Effector memory CD4-positive, alpha-beta T cell (primary cell): ENCODE results near the gene GREB1.

Source experiments
- DNase-seq, 3 donors: peaks; one replicate each; pipeline ENCODE4 v3.0.0-alpha.2; 2020
- H3K27ac ChIP-seq: 2 replicates; pipeline ENCODE4 v1.7.0; 2013; ENCODE audit warnings: mild to moderate bottlenecking, low read length, moderate library complexity; ENCODE audit not compliant: insufficient read depth, poor library complexity, severe bottlenecking
- H3K27me3 ChIP-seq: replicated peaks from 2 replicates; pipeline ENCODE4 v1.7.0; 2013; ENCODE audit warnings: mild to moderate bottlenecking, low read length; ENCODE audit not compliant: insufficient read depth, control insufficient read depth, poor library complexity, severe bottlenecking
- H3K36me3 ChIP-seq: 2 replicates; pipeline ENCODE4 v1.7.0; 2013; ENCODE audit warnings: mild to moderate bottlenecking, low read length, moderate library complexity; ENCODE audit not compliant: control insufficient read depth, insufficient read depth
- H3K4me1 ChIP-seq: 2 replicates; pipeline ENCODE4 v1.7.0; 2013; ENCODE audit warnings: low read length, mild to moderate bottlenecking; ENCODE audit not compliant: control insufficient read depth, insufficient read depth, poor library complexity, severe bottlenecking
- H3K4me3 ChIP-seq: 2 replicates; pipeline ENCODE4 v1.7.0; 2013; ENCODE audit warnings: low read length, low read depth, mild to moderate bottlenecking; ENCODE audit not compliant: insufficient read depth, poor library complexity, severe bottlenecking
- H3K9me3 ChIP-seq: 2 replicates; pipeline ENCODE4 v1.7.0; 2013; ENCODE audit warnings: mild to moderate bottlenecking, low read length, moderate library complexity; ENCODE audit not compliant: control insufficient read depth

Gene GREB1

DNA sequence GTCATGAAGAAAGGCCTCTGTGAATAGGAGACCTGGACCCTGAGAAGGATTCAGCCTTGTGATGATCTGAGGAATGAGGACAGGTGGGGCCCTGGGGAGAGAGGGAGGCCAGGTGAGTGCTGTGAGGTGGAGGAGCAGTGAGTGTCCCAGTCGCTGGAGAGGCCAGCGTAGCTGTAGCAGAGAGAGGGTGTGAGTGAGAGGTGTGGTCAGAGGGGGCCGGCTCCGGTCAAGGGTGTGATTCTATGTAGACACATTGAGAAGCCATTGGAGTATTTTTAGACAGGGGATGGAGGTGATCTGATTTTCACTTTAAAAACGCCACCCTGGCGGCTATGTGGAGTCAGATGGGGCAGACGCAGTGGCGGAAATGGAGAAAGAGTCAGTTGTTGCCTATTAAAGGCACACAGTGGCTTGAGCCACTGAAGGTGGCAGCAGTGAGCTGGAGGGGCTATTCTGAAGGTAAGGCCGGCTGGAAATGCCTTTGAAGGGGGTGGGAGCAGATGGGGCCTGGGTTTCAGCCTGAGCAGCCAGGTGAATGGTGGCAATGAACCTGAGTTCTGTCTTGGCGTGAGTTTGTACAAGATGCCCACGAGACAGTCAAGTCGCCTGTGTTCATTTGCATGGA, 55.6 kb downstream of the GREB1 start:
- Histone ChIP-seq H3K27me3 (no peaks in the 10 kb centered on the region), H3K4me3 (no peak overlapping the region), H3K9me3 (no peaks in the 10 kb centered on the region), H3K36me3 (no peaks in the 10 kb centered on the region), H3K27ac (no peak overlapping the region), H3K4me1 (no peaks in the 10 kb centered on the region)
- DNase-seq, result no peak

GRCh38 chr2:11590193-11590592, 56.3 kb downstream of the GREB1 start:
- Histone ChIP-seq H3K27me3 (no peaks in the 10 kb centered on the region), H3K4me1 (no peaks in the 10 kb centered on the region), H3K36me3 (no peaks in the 10 kb centered on the region), H3K27ac (no peak overlapping the region), H3K9me3 (no peaks in the 10 kb centered on the region), H3K4me3 (no peak overlapping the region)
- no peak for DNase-seq

DNA sequence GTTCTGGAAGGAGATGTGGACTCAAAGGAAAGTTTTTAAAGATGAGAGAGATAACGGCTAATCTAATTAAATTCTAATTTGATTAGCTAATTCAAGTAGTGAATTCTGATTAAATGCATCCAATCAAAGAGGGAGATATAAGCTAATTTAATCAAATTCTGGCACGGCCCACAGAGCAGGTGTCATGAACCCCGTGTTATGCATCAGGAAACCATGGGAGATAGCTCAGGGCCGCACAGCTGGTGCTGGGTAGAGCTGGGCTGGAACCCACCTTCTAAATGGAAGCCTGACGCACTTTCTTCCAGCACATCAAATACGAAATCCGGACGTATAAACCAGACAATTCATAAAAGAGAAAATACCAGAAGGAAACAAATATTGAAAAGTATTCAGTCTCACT, 57.2 kb downstream of the GREB1 start:
- Histone ChIP-seq H3K9me3 (no peaks in the 10 kb centered on the region), H3K27me3 (no peaks in the 10 kb centered on the region)

GRCh38 chr2:11592671-11593574, 59.1 kb downstream of the GREB1 start:
- Histone ChIP-seq H3K4me1 (no peaks in the 10 kb centered on the region), H3K27ac (no peak overlapping the region), H3K27me3 (no peaks in the 10 kb centered on the region), H3K4me3 (no peak overlapping the region), H3K36me3 (no peaks in the 10 kb centered on the region), H3K9me3 (no peaks in the 10 kb centered on the region)
- DNase-seq, result no peak

More for the DNA sequence above, 57.2 kb downstream of the GREB1 start:
- no peaks in the 10 kb centered on the region for H3K4me1 ChIP-seq
- no peak for DNase-seq
- H3K27ac ChIP-seq, result no peak overlapping the region
- H3K4me3 ChIP-seq, result no peak overlapping the region
- no peaks in the 10 kb centered on the region for H3K36me3 ChIP-seq

DNA sequence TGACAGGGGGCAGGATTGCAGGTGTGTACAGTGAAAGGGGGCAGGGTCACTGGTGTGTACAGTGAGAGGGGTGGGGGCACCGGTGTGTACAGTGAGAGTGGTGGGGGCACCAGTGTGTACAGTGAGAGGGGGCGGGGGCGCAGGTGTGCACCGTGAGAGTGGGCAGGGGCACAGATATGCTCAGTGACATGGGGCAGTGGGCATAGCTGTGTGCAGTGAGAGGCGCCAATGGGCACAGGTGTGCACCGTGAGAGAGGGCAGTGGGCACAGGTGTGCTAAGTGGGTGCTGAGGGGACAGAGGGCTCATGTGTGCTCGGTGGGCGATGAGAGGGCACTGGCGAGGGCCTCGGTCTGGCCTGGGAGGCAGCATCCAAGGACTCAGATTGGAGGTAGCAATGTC, 63.0 kb downstream of the GREB1 start:
- Histone ChIP-seq H3K9me3 (no peaks in the 10 kb centered on the region), H3K27me3 (no peaks in the 10 kb centered on the region), H3K4me1 (no peaks in the 10 kb centered on the region), H3K4me3 (no peak overlapping the region), H3K36me3 (no peaks in the 10 kb centered on the region), H3K27ac (no peak overlapping the region)
- DNase-seq, result no peak

DNA sequence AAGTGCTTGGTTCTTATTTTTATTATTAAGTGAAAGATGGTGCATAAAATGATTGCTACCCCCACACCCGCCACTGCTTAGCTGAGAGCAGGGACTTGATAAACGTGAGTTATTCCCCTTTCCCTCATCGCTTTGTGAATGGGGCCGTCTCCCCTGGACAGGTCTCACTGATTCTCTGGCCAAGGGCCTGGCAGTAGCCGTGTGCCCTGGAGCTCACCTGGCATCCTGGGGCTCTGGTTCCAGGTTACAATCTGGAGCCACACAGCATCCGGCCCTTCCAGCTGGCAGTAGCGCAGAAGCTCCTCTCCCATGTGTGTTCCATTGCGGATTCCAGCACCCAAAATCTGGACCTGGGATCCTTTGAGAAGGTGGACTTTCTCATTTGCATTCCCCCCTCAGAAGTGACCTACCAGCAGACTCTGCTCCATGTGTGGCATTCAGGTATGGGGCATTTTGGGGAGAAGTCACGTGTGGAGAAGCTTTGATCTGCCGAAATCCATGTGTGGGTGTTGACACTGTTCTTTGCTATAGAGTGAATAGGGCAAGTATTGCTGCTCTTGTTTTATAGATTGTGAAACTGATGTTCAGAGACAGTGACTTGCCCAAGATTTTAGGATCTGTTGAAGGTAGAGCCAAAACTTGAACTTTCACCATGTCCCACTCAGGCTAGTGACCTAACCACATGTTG, 63.8 kb downstream of the GREB1 start:
- Histone ChIP-seq H3K9me3 (no peaks in the 10 kb centered on the region), H3K27me3 (no peaks in the 10 kb centered on the region), H3K4me1 (no peaks in the 10 kb centered on the region), H3K27ac (no peak overlapping the region), H3K4me3 (no peak overlapping the region), H3K36me3 (no peaks in the 10 kb centered on the region)
- no peak for DNase-seq

DNA sequence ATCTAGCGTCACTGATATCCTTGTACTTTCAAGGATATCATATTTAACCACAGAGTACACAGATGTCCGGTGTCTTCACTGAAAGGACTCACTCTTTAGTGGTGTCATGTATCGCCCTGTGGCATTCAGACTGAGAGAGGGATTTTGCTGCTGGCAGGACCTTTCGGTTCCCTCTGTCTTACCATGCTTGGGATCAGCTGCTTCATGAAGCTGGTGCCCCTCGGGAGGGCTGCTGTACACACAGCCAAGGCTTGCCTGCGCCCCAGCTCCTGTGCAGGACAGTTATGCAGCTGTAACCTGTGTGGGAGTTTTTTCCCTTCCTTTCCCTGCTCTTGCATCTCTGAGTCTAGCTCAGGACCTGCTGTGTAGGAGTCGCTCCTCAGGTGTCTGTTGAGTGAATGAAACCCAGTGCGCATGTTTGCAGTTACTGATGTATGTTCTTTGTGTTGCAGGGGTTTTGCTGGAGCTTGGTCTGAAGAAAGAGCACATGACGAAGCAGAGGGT, 64.4 kb downstream of the GREB1 start:
- no peaks in the 10 kb centered on the region for H3K4me1 ChIP-seq
- no peaks in the 10 kb centered on the region for H3K36me3 ChIP-seq
- H3K27ac ChIP-seq, result no peak overlapping the region
- H3K27me3 ChIP-seq, result no peaks in the 10 kb centered on the region
- H3K9me3 ChIP-seq, result no peaks in the 10 kb centered on the region
- H3K4me3 ChIP-seq, result no peak overlapping the region
- DNase-seq, result no peak

- no peak overlapping the region for H3K4me3 ChIP-seq
- no peak overlapping the region for H3K27ac ChIP-seq
- DNase-seq, result no peak
- H3K27me3 ChIP-seq, result no peaks in the 10 kb centered on the region
- H3K9me3 ChIP-seq, result no peaks in the 10 kb centered on the region
- no peaks in the 10 kb centered on the region for H3K36me3 ChIP-seq
- H3K4me1 ChIP-seq, result no peaks in the 10 kb centered on the region
Measured at GRCh38 chr2:11602563-11603204, 68.8 kb downstream of the GREB1 start.

DNA sequence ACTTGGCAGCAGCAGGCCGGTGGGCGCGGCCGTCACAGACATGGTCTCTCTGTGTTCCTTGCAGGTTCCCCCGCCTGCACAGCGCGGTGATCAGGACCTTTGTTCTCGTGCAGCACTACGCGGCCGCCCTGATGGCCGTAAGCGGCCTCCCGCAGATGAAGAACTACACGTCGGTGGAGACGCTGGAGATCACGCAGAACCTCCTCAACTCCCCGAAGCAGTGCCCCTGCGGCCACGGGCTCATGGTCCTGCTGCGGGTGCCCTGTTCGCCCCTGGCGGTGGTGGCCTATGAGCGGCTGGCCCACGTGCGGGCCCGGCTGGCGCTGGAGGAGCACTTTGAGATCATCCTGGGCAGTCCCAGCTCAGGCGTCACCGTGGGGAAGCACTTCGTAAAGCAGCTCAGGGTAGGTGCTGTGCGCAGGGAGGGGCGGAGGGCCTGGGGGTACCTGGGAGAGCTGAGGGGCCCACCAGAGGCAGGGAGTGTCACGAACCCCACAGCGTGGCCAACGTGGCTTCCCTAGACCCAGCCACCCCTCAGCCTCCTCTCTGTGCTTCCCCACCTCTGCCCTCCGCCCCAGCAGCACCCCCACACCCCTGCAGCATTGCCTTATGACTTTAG, 76.9 kb downstream of the GREB1 start:
- no peaks in the 10 kb centered on the region for H3K9me3 ChIP-seq
- no peak overlapping the region for H3K4me3 ChIP-seq
- no peak overlapping the region for H3K27ac ChIP-seq
- DNase-seq, result no peak
- H3K36me3 ChIP-seq, result no peaks in the 10 kb centered on the region
- H3K4me1 ChIP-seq, result no peaks in the 10 kb centered on the region
- no peaks in the 10 kb centered on the region for H3K27me3 ChIP-seq
